NCI-H146 (cell line): ENCODE data around the gene ERC1.
"Not testable (repeated sequence)": the region's sequence is repeated elsewhere in the genome, so short reads cannot be mapped to it uniquely, and the experiment has no call there.

Source experiments
- DNase-seq: peaks from one replicate; lab custom pipeline; 2025; lab: John Stamatoyannopoulos, UW

Gene ERC1

DNA sequence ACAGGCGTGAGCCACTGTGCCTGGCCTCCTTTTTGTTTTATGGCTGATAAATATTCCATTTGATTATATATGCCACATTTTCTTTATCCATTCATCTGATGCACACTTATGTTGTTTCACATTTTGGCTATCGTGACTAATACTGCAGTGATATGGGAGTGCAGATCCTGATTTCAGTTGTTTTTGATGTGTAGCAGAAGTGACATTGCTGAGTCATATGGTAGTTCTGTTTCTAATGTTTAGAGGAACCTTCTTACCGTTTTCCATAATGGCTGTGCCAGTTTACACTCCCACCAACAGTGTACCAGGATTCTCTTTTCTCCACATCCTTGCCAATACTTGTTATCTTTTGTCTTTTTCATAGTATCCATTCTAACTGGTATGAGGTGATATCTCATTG is 235.9 kb downstream of the ERC1 start:
- no peak for DNase-seq

- DNase-seq: no peak
Observed at GRCh38 chr12:1234073-1234472, 243.1 kb downstream of the ERC1 start.

GRCh38 chr12:1246637-1247036 is 255.6 kb downstream of the ERC1 start:
- DNase-seq: no peak

GRCh38 chr12:1250641-1251040 is 259.6 kb downstream of the ERC1 start:
- no peak for DNase-seq

- DNase-seq: no peak
Observed at GRCh38 chr12:1252758-1253157, 261.7 kb downstream of the ERC1 start.

GRCh38 chr12:1255125-1255524 is 264.1 kb downstream of the ERC1 start:
- not testable (repeated sequence) for DNase-seq

- DNase-seq: not testable (repeated sequence)
Observed at GRCh38 chr12:1255854-1256253, 264.8 kb downstream of the ERC1 start.

DNA sequence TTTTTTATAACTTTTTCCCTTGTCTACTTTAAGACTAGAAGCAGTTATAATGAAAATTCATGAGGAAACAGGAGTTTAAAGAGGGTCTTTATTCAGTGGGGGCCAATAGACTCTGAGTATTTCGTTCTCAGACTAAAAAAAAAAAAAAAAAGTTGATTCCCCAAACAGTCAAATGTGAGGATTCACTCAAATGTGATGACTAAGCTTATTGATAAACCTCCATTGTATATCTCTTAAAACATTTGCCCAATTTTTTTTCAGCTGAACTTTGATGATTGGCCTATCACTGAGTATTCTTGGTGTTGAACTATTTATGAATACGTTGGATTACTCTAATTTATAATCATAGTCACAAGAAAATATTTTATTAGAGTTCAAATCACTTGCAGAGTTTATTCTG is 265.3 kb downstream of the ERC1 start:
- no peak for DNase-seq

DNA sequence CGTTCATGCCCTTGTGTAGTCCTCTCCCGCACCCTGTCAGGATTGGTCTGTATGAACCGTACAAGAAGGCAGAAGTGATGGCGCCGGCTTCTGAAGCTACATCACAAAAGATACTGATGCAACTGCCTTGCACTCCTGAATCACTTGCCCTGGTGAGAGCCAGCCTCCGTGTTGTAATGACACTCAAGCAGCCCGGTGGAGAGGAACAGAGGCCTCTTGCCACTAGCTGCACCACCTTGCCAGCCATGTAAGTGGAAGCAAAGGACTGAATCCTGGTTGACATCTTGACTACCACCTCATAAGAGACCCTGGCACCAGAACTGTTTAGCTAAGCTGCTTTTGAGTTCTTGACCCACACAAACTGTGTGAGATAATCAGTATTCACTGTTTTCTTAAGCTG is 266.0 kb downstream of the ERC1 start:
- no peak for DNase-seq

GRCh38 chr12:1262011-1262410 is 271.0 kb downstream of the ERC1 start:
- no peak for DNase-seq

- DNase-seq: no peak
Observed at GRCh38 chr12:1267243-1267642, 276.2 kb downstream of the ERC1 start.

DNA sequence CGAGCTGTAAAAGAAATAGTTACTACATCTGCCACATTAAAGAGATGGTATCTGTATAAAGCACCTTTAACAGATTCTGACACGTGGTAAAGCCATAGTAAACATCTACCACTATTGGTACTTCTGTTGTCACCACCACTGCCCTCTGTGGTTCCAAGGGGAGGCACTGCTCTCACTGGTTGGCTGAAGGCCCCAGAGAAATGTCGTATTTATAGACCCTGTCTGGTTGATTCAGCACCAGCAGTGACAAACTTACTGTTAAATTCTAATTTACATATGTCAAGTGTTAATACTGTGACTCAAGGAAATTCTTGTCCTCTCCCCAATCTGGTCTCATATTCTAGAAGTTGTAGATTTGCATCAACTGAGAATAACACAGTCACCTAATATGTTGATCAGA is 281.1 kb downstream of the ERC1 start:
- DNase-seq: no peak

DNA sequence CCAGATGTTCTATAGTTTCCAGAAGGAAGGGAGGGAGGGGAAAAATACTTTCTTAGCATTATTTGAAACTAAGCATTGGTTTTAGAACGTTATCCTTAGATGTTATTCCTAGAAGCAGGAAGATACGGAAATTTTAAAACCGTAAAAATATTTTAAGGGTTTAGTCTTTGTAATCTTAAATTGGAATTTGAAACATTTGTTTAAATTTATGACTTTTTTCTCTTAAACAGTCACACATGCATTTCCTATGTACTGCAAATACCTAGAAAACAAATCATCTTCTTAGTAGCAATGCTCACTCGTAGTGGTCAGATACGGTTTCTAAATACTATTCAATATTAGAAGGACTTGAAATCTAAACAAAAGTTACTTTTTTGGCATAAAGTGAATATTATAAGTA is 282.0 kb downstream of the ERC1 start:
- no peak for DNase-seq

DNA sequence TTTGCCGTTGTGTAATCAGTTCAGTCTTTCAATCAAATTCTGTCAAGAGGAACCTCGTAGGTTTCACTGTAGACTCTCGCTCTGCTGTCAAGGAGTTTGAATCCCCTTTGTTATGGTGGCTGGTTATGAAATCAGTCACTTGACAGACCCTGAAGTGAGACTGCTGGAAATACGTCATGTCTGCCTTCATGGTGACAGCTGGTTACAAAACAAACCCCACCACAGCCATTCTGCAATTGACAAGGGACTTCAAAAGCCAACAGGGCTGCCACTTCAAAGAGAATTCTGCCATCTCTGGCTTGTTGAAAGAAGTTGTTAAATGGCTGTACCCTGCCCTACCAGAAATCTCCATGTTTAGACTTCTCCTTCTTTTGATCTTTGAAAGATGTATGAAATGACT is 286.9 kb downstream of the ERC1 start:
- DNase-seq: no peak

- no peak for DNase-seq
Observed at GRCh38 chr12:1279050-1279449, 288.0 kb downstream of the ERC1 start.

GRCh38 chr12:1280059-1280458 is 289.0 kb downstream of the ERC1 start:
- DNase-seq: no peak

GRCh38 chr12:1281683-1282366 is 290.8 kb downstream of the ERC1 start:
- no peak for DNase-seq

- DNase-seq: no peak
Observed at GRCh38 chr12:1282670-1283315, 291.8 kb downstream of the ERC1 start.

GRCh38 chr12:1283316-1283715 is 292.3 kb downstream of the ERC1 start:
- DNase-seq: no peak

DNA sequence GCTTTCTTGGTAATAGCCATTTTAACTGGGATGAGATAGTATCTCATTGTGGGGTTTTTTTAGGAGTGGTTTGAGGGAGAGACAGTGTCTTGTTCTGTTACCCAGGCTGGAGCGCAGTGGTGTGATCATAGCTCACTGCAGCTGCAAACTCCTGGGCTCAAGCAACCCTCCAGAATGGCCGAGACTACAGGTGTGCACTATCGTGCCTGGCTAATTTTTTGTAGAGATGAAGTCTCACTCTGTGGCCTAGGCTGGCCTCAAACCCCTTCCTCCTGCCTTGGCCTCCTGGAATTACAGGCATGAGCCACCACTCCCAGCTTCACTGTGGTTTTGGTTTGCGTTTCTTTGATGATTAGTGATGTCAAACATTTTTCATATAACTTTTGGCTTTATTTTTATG is 293.6 kb downstream of the ERC1 start:
- DNase-seq: no peak

DNA sequence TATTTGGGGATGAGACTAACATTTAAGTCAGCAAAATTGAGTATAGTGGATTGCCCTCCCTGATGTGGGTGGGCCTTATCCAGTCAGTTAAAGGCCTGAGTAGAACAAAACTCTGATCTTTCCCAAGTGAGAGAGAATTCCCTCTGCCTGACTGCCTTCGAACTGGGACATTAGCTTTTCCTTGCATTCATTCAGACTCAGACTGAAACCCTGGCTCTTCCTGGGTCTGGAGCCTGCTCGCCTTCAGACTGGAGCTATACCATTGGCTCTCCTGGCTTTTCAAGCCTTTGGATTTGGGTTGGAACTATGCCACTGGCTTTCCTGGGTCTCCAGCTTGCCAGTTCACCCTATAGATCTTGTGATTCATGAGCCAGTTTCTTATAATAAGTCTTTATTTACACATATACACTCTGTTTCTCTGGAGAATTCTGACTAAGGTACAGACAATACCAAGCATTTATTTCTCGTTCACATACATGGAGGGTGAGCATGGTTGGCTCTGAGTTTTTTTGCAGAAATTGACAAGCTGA is 296.5 kb downstream of the ERC1 start:
- no peak for DNase-seq

DNA sequence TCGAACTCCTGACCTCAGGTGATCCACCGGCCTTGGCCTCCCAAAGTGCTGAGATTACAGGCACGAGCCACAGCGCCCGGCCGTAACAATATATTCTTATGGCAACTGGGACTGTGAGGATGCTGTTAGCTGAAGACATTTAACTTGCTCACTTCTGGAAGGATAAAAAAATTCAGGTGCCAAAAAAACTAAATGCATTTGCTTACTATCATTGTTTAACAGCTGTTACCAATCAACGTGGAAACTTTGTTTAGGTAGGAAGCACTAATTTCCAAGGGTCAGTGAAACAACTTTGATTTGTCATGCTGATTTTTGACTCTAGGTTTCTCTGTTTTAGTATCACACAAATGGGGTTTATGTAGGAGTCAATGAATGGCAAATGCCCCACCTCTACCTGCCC is 297.3 kb downstream of the ERC1 start:
- no peak for DNase-seq

- DNase-seq: no peak
Observed at GRCh38 chr12:1289371-1290155, 298.5 kb downstream of the ERC1 start.
